HCT116 (cell line): Measurements from ENCODE around the gene SMR3B. TPM values are rescaled to one million over a fixed set of nuclear protein-coding genes. Genes with fewer than 3 reads are reported as not detected.

Experiments
- ATAC-seq: fragments of 200-7000 bp; cut with Tn5 transposase; 2 replicates; pipeline ENCODE4 v1.9.1; 2020; ENCODE audit warnings: mild to moderate bottlenecking, moderate library complexity
- BruUV-seq: library from RNA; stranded (reverse); fragments of 400-500 nt; replicated peaks from 2 replicates; lab custom pipeline; 2021; lab: Mats Ljungman, UMichigan
- CTCF ChIA-PET: fragments of 300-600 bp; sonication (Branson Sonifier 250); formaldehyde crosslinking; loops from one replicate; lab custom pipeline; 2021; ENCODE audit warnings: antibody characterized with exemption; lab: Charles Lee
- POLR2A ChIA-PET: fragments of 300-600, 350-600 bp; sonication (Branson Sonifier 250); formaldehyde crosslinking; loops from one replicate; lab custom pipeline; 2021; ENCODE audit warnings: antibody characterized with exemption; lab: Charles Lee
- RAD21 ChIA-PET, 2 experiments: fragments of 300-600 bp; sonication (Branson Sonifier 250); formaldehyde crosslinking; loops; one replicate each; lab custom pipeline; 2023; ENCODE audit warnings: low total read pairs in 2 of 2; ENCODE audit not compliant: uncharacterized antibody in 2 of 2, unreplicated experiment in 2 of 2, low non-redundant PET in 1 of 2; lab: Charles Lee
- DNase-seq: peaks from one replicate; pipeline ENCODE4 v3.0.0-alpha.2; 2010; ENCODE audit warnings: low read depth, low spot score
- H2AFZ ChIP-seq: fragments of 200-600 bp; shearing (Covaris generic), sonication (generic); 2 replicates; pipeline ENCODE4 v1.6.1; 2017; ENCODE audit warnings: low read depth, mixed run types, mixed read lengths, antibody characterized with exemption, low read length; ENCODE audit not compliant: poor library complexity, severe bottlenecking
- H3K27ac ChIP-seq: 2 replicates; pipeline ENCODE4 v1.5.1; 2012; ENCODE audit warnings: low read depth, low read length
- H3K27me3 ChIP-seq: fragments of 200-600 bp; sonication (generic); 2 replicates; pipeline ENCODE4 v1.6.1; 2016; ENCODE audit warnings: mixed run types, low read length, mixed read lengths; ENCODE audit not compliant: insufficient read depth
- H3K36me3 ChIP-seq, 2 experiments: fragments of 200-500 bp in 1 of 2; fragments of 200-600 bp in 1 of 2; sonication (Bioruptor generic) in 1 of 2; sonication (generic) in 1 of 2; 2 replicates each; pipeline versions ENCODE4 v1.5.1 to v1.6.1; 2014 to 2016; ENCODE audit warnings: low read length in 2 of 2, inconsistent platforms in 1 of 2, mixed read lengths in 1 of 2, mixed run types in 1 of 2; ENCODE audit not compliant: insufficient read depth in 2 of 2, control insufficient read depth in 1 of 2
- H3K4me1 ChIP-seq, 2 experiments: fragments of 200-600 bp in 1 of 2; sonication (generic) in 1 of 2; 2 replicates each; pipeline versions ENCODE4 v1.5.1 to v1.6.1; 2012 to 2017; ENCODE audit warnings: low read length in 2 of 2, inconsistent platforms in 1 of 2, mild to moderate bottlenecking in 1 of 2, mixed read lengths in 1 of 2, mixed run types in 1 of 2, moderate library complexity in 1 of 2; ENCODE audit not compliant: insufficient read depth in 2 of 2, control insufficient read depth in 1 of 2
- H3K4me2 ChIP-seq: fragments of 200-600 bp; sonication (generic); 2 replicates; pipeline ENCODE4 v1.6.1; 2017; ENCODE audit warnings: mixed run types, low read length, mixed read lengths
- H3K4me3 ChIP-seq, 2 experiments: fragments of 200-600 bp in 1 of 2; sonication (generic) in 1 of 2; replicated peaks in 1 of 2; 2 replicates each; pipeline ENCODE4 v1.5.1; 2011 to 2016; ENCODE audit warnings: low read length in 2 of 2, control low read depth in 1 of 2, low read depth in 1 of 2, mild to moderate bottlenecking in 1 of 2, mixed read lengths in 1 of 2, mixed run types in 1 of 2
- H3K79me2 ChIP-seq: fragments of 200-600 bp; sonication (generic); 2 replicates; pipeline ENCODE4 v1.6.1; 2017; ENCODE audit warnings: mild to moderate bottlenecking, mixed run types, low read length, moderate library complexity, mixed read lengths; ENCODE audit not compliant: insufficient read depth
- H3K9ac ChIP-seq: fragments of 200-600 bp; sonication (generic); 2 replicates; pipeline ENCODE4 v1.6.1; 2016; ENCODE audit warnings: low read length, mixed read lengths
- H3K9me2 ChIP-seq: fragments of 200-600 bp; sonication (generic), shearing (Covaris generic); 2 replicates; pipeline ENCODE4 v1.6.1; 2017; ENCODE audit warnings: mixed run types, mild to moderate bottlenecking, moderate library complexity; ENCODE audit not compliant: insufficient read depth
- H3K9me3 ChIP-seq, 2 experiments: fragments of 200-500 bp in 1 of 2; fragments of 200-600 bp in 1 of 2; sonication (Bioruptor generic) in 1 of 2; sonication (generic) in 1 of 2; 2 replicates each; pipeline ENCODE4 v1.6.1; 2014 to 2017; ENCODE audit warnings: low read length in 2 of 2, mixed read lengths in 2 of 2, inconsistent platforms in 1 of 2, low read depth in 1 of 2, mild to moderate bottlenecking in 1 of 2, mixed run types in 1 of 2, moderate library complexity in 1 of 2; ENCODE audit not compliant: control insufficient read depth in 1 of 2, insufficient read depth in 1 of 2
- H4K20me1 ChIP-seq: fragments of 200-600 bp; sonication (generic), shearing (Covaris generic); 2 replicates; pipeline ENCODE4 v1.6.1; 2017; ENCODE audit warnings: mixed run types, mild to moderate bottlenecking, moderate library complexity; ENCODE audit not compliant: insufficient read depth
- CBX3 ChIP-seq: IDR thresholded peaks from 2 replicates; pipeline ENCODE4 v1.6.1; 2012; ENCODE audit warnings: low read depth
- CEBPB ChIP-seq: IDR thresholded peaks from 2 replicates; pipeline ENCODE4 v1.6.1; 2012; ENCODE audit warnings: low read depth
- EGR1 ChIP-seq: IDR thresholded peaks from 2 replicates; pipeline ENCODE4 v1.6.1; 2012; ENCODE audit warnings: low read depth
- ELF1 ChIP-seq: IDR thresholded peaks from 2 replicates; pipeline ENCODE4 v1.6.1; 2012; ENCODE audit warnings: low read depth, borderline replicate concordance
- EZH2 ChIP-seq: fragments of 200-600 bp; sonication (generic); IDR thresholded peaks from 2 replicates; pipeline ENCODE4 v1.6.1; 2017; ENCODE audit warnings: antibody characterized with exemption, mixed run types
- EZH2phosphoT487 ChIP-seq: fragments of 200-600 bp; IDR thresholded peaks from 2 replicates; pipeline ENCODE4 v1.6.1; 2018; ENCODE audit warnings: antibody characterized with exemption, borderline replicate concordance
- JUND ChIP-seq: IDR thresholded peaks from 2 replicates; pipeline ENCODE4 v1.6.1; 2012
- POLR2A ChIP-seq: IDR thresholded peaks from 2 replicates; pipeline ENCODE4 v1.7.0; 2011; ENCODE audit warnings: borderline replicate concordance; ENCODE audit not compliant: insufficient read depth, insufficient read length; ENCODE audit errors: extremely low read depth
- POLR2AphosphoS5 ChIP-seq: IDR thresholded peaks from 2 replicates; pipeline ENCODE4 v1.6.1; 2011; ENCODE audit warnings: mild to moderate bottlenecking, low read depth, low read length, moderate library complexity
- RAD21 ChIP-seq: IDR thresholded peaks from 2 replicates; pipeline ENCODE4 v1.6.1; 2012; ENCODE audit warnings: low read depth, mild to moderate bottlenecking
- SIN3A ChIP-seq: IDR thresholded peaks from 2 replicates; pipeline ENCODE4 v1.6.1; 2012; ENCODE audit warnings: low read depth
- SP1 ChIP-seq: IDR thresholded peaks from 2 replicates; pipeline ENCODE4 v1.6.1; 2012; ENCODE audit warnings: low read depth
- SRF ChIP-seq: IDR thresholded peaks from 2 replicates; pipeline ENCODE4 v1.6.1; 2012; ENCODE audit warnings: low read depth
- TCF7L2 ChIP-seq: IDR thresholded peaks from 2 replicates; pipeline ENCODE4 v1.7.0; 2011; ENCODE audit warnings: borderline replicate concordance, inconsistent platforms; ENCODE audit not compliant: insufficient read depth, insufficient read length; ENCODE audit errors: extremely low read depth
- YY1 ChIP-seq: IDR thresholded peaks from 2 replicates; pipeline ENCODE4 v1.6.1; 2011; ENCODE audit warnings: low read length, low read depth, moderate library complexity, mild to moderate bottlenecking; ENCODE audit not compliant: insufficient replicate concordance; ENCODE audit errors: extremely low read depth
- ZFX ChIP-seq: fragments of 450-650 bp; IDR thresholded peaks from 2 replicates; pipeline ENCODE4 v1.6.1; 2017
- ZNF274 ChIP-seq: fragments of 200-500 bp; sonication (Bioruptor generic); IDR thresholded peaks from 2 replicates; pipeline ENCODE4 v1.6.1; 2014; ENCODE audit warnings: mild to moderate bottlenecking, low read depth, low read length, inconsistent platforms
- intact Hi-C: fragments of 100-400 bp; cut with micrococcal nuclease; formaldehyde crosslinking; loops from 2 replicates; pipeline ENCODE4 v1.10.0; 2022
- total RNA-seq: library from RNA; stranded (reverse); gene quantifications from one replicate; pipeline ENCODE4 v1.2.1, GENCODE V29; 2021; ENCODE audit not compliant: unreplicated experiment
- TF ChIP-seq, protein P1 (sequence below): IDR thresholded peaks from 2 replicates; pipeline ENCODE4 v1.6.1; 2012; ENCODE audit warnings: low read depth
- TF ChIP-seq, protein P2 (sequence below): IDR thresholded peaks from 2 replicates; pipeline ENCODE4 v1.6.1; 2012
- TF ChIP-seq, protein P3 (sequence below): IDR thresholded peaks from 2 replicates; pipeline ENCODE4 v1.6.1; 2012
- TF ChIP-seq, protein P4 (sequence below): IDR thresholded peaks from 2 replicates; pipeline ENCODE4 v1.6.1; 2011; ENCODE audit warnings: mild to moderate bottlenecking, low read length, moderate library complexity; ENCODE audit not compliant: insufficient replicate concordance; ENCODE audit errors: extremely low read depth

Gene SMR3B
- total RNA-seq, 1 experiment from 2014 or later = not detected

DNA sequence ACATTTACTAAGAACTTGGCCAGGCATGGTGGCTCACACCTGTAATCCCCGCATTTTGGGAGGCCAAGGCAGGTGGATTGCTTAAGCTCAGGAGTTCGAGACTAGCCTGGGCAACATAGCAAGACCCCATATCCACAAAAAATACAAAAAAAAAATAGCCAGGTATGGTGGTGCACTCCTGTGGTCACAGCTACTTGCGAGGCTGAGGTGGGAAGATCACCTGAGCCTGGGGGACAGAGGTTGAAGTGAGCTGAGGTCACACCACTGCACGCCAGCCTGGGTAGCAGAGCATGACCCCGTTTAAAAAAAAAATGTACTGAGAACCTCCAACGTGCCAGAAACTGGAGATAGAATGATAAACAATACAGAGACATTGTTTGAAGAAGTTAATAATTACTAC, 22.8 kb downstream of the SMR3B start (continued):
- no peak for TF ChIP-seq POLR2A
- TF ChIP-seq JUND = no peak
- TF ChIP-seq EZH2phosphoT487 = no peak

DNA sequence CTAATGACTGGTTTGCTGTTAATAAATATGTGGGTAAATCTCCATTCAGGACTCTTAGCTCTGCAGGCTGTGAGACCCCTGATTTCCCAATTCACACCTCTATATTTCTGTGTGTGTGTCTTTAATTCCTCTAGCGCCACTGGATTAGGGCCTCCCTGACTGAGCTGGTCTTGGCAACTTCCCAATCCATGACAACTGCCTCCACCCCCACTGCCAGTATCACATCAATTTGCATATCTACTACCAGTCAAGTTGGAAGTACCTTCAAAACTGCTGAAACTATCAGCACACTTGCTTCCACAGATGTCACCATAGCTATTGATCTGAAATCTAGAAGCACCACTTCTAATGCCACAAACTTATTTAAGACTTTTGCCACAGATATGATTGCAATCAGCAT, 42.4 kb downstream of the SMR3B start:
- ATAC-seq = no peak
- H3K4me1 ChIP-seq = no peaks in the 10 kb centered on the region
- H3K27me3 ChIP-seq = no peaks in the 10 kb centered on the region
- no peak overlapping the region for H3K9ac ChIP-seq
- RAD21 ChIA-PET = no interaction called here
- no peaks in the 10 kb centered on the region for H3K9me3 ChIP-seq
- H3K79me2 ChIP-seq = no peaks in the 10 kb centered on the region
- POLR2A ChIA-PET = no interaction called here
- DNase-seq = no peak
- no peak overlapping the region for H3K27ac ChIP-seq
- CTCF ChIA-PET = no interaction called here
- H3K36me3 ChIP-seq = no peaks in the 10 kb centered on the region
- H2AFZ ChIP-seq = no peak overlapping the region
- no peak overlapping the region for H3K4me3 ChIP-seq
- BruUV-seq = no TSS peak
- no peaks in the 10 kb centered on the region for H4K20me1 ChIP-seq
- no peaks in the 10 kb centered on the region for H3K9me2 ChIP-seq
- no peak overlapping the region for H3K4me2 ChIP-seq
- intact Hi-C loops = no loop called here
- TF ChIP-seq POLR2AphosphoS5 (no peak), SIN3A (no peak), CEBPB (no peak), ZNF274 (no peak), YY1 (no peak), TCF7L2 (no peak), CBX3 (no peak), ZFX (no peak), JUND (no peak), ELF1 (no peak), SRF (no peak), POLR2A (no peak), EZH2 (no peak), EGR1 (no peak), SP1 (no peak), RAD21 (no peak)
- TF ChIP-seq, protein P1, sequence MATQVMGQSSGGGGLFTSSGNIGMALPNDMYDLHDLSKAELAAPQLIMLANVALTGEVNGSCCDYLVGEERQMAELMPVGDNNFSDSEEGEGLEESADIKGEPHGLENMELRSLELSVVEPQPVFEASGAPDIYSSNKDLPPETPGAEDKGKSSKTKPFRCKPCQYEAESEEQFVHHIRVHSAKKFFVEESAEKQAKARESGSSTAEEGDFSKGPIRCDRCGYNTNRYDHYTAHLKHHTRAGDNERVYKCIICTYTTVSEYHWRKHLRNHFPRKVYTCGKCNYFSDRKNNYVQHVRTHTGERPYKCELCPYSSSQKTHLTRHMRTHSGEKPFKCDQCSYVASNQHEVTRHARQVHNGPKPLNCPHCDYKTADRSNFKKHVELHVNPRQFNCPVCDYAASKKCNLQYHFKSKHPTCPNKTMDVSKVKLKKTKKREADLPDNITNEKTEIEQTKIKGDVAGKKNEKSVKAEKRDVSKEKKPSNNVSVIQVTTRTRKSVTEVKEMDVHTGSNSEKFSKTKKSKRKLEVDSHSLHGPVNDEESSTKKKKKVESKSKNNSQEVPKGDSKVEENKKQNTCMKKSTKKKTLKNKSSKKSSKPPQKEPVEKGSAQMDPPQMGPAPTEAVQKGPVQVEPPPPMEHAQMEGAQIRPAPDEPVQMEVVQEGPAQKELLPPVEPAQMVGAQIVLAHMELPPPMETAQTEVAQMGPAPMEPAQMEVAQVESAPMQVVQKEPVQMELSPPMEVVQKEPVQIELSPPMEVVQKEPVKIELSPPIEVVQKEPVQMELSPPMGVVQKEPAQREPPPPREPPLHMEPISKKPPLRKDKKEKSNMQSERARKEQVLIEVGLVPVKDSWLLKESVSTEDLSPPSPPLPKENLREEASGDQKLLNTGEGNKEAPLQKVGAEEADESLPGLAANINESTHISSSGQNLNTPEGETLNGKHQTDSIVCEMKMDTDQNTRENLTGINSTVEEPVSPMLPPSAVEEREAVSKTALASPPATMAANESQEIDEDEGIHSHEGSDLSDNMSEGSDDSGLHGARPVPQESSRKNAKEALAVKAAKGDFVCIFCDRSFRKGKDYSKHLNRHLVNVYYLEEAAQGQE = no peak
- TF ChIP-seq, protein P2, sequence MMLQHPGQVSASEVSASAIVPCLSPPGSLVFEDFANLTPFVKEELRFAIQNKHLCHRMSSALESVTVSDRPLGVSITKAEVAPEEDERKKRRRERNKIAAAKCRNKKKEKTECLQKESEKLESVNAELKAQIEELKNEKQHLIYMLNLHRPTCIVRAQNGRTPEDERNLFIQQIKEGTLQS = no peak
- TF ChIP-seq, protein P3, sequence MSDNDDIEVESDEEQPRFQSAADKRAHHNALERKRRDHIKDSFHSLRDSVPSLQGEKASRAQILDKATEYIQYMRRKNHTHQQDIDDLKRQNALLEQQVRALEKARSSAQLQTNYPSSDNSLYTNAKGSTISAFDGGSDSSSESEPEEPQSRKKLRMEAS = no peak
- TF ChIP-seq, protein P4, sequence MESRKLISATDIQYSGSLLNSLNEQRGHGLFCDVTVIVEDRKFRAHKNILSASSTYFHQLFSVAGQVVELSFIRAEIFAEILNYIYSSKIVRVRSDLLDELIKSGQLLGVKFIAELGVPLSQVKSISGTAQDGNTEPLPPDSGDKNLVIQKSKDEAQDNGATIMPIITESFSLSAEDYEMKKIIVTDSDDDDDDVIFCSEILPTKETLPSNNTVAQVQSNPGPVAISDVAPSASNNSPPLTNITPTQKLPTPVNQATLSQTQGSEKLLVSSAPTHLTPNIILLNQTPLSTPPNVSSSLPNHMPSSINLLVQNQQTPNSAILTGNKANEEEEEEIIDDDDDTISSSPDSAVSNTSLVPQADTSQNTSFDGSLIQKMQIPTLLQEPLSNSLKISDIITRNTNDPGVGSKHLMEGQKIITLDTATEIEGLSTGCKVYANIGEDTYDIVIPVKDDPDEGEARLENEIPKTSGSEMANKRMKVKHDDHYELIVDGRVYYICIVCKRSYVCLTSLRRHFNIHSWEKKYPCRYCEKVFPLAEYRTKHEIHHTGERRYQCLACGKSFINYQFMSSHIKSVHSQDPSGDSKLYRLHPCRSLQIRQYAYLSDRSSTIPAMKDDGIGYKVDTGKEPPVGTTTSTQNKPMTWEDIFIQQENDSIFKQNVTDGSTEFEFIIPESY = no peak
- TF ChIP-seq, all 23 proteins: peak for 0
